Measurements from ENCODE around the gene SAMD4A. TPM values are rescaled to one million over a fixed set of nuclear protein-coding genes. Genes with fewer than 3 reads are reported as not detected.

The SAMD4A gene
- total and polyA plus RNA-seq, 8 donors, result 4.5 to 40.5 (median 8.0) TPM

- no peak overlapping the region for H3K27ac ChIP-seq
- no peaks in the 10 kb centered on the region for H3K4me1 ChIP-seq
- ATAC-seq (peak; percentile 23), DNase-seq (no peak)
- no peak overlapping the region for H3K4me3 ChIP-seq
- no peaks in the 10 kb centered on the region for H3K9me3 ChIP-seq
- H3K36me3 ChIP-seq, result no peaks in the 10 kb centered on the region
- TF ChIP-seq CTCF (IDR thresholded peaks at IDR 0.05), result no peak
- H3K27me3 ChIP-seq, result no peaks in the 10 kb centered on the region
- intact Hi-C loops (cut with DNase I), result no loop called here
These were observed 39.8 kb downstream of the SAMD4A start for GRCh38 chr14:54606631-54607133.

- H3K27me3 ChIP-seq, result no peaks in the 10 kb centered on the region
- intact Hi-C loops (cut with DNase I), result no loop called here
- H3K9me3 ChIP-seq, result no peaks in the 10 kb centered on the region
- no peak for DNase-seq
- TF ChIP-seq CTCF (IDR thresholded peaks at IDR 0.05), result no peak
- no peak for ATAC-seq
- H3K4me3 ChIP-seq, result no peak overlapping the region
- no peak overlapping the region for H3K27ac ChIP-seq
- no peaks in the 10 kb centered on the region for H3K36me3 ChIP-seq
- H3K4me1 ChIP-seq, result no peaks in the 10 kb centered on the region
These were observed 42.6 kb downstream of the SAMD4A start for GRCh38 chr14:54609576-54609975.

- ATAC-seq (no peak), DNase-seq (no peak)
- Histone ChIP-seq H3K9me3 (no peaks in the 10 kb centered on the region), H3K27ac (no peak overlapping the region), H3K4me3 (no peak overlapping the region), H3K27me3 (no peaks in the 10 kb centered on the region), H3K36me3 (no peaks in the 10 kb centered on the region), H3K4me1 (no peaks in the 10 kb centered on the region)
- no peak for TF ChIP-seq CTCF (IDR thresholded peaks at IDR 0.05)
- intact Hi-C loops (cut with DNase I), result no loop called here
These were observed 43.4 kb downstream of the SAMD4A start for GRCh38 chr14:54610051-54610977.

- H3K36me3 ChIP-seq, result no peaks in the 10 kb centered on the region
- H3K9me3 ChIP-seq, result no peaks in the 10 kb centered on the region
- no peaks in the 10 kb centered on the region for H3K4me1 ChIP-seq
- H3K27ac ChIP-seq, result no peak overlapping the region
- no peak for TF ChIP-seq CTCF (IDR thresholded peaks at IDR 0.05)
- H3K27me3 ChIP-seq, result no peaks in the 10 kb centered on the region
- DNase-seq (no peak), ATAC-seq (no peak)
- intact Hi-C loops (cut with DNase I), result no loop called here
- no peak overlapping the region for H3K4me3 ChIP-seq
These were observed 47.4 kb downstream of the SAMD4A start for GRCh38 chr14:54614296-54614695.

GRCh38 chr14:54617467-54617866, 50.5 kb downstream of the SAMD4A start:
- intact Hi-C loops (cut with DNase I), result no loop called here
- Histone ChIP-seq H3K4me3 (no peak overlapping the region), H3K9me3 (no peaks in the 10 kb centered on the region), H3K36me3 (no peaks in the 10 kb centered on the region), H3K27me3 (no peaks in the 10 kb centered on the region), H3K4me1 (no peaks in the 10 kb centered on the region), H3K27ac (no peak overlapping the region)
- no peak for TF ChIP-seq CTCF (IDR thresholded peaks at IDR 0.05)
- ATAC-seq (no peak), DNase-seq (no peak)

Data from left lung (tissue), 10 donors.